ENCODE data around the gene RCN1. TPM values are rescaled to one million over a fixed set of nuclear protein-coding genes. Genes with fewer than 3 reads are reported as not detected.

Gene RCN1
- total and polyA plus RNA-seq, 11 donors = 14.4 to 76.5 (median 25.3) TPM

- DNase-seq (no peak), ATAC-seq (no peak)
- Histone ChIP-seq H3K27ac (no peak overlapping the region), H3K4me1 (no peaks in the 10 kb centered on the region), H3K9me3 (no peaks in the 10 kb centered on the region), H3K36me3 (peaks cover 0 to 8% (median 3%) of the 10 kb centered on the region in 9 donors), H3K4me3 (no peak overlapping the region), H3K27me3 (peaks cover 0 to 8% (median 0%) of the 10 kb centered on the region in 9 donors)
- intact Hi-C loops (cut with DNase I) = no loop called here
- TF ChIP-seq POLR2A (IDR thresholded peaks at IDR 0.05) (no peak), CTCF (IDR thresholded peaks at IDR 0.05) (no peak)
- WGBS, 4 donors = 82 to 93% (median 87%) methylated on average over 3 of the region's 3 CpGs
These were observed 19.9 kb downstream of the RCN1 start for GRCh38 chr11:32110795-32111194.

GRCh38 chr11:32113200-32113919, 22.5 kb downstream of the RCN1 start:
- DNase-seq = no peak
- no peaks in the 10 kb centered on the region for H3K36me3 ChIP-seq
- H3K27ac ChIP-seq = no peak overlapping the region
- ATAC-seq = no peak
- H3K27me3 ChIP-seq = peaks cover 0 to 8% (median 0%) of the 10 kb centered on the region in 9 donors
- no peak overlapping the region for H3K4me3 ChIP-seq
- H3K9me3 ChIP-seq = no peaks in the 10 kb centered on the region
- no peaks in the 10 kb centered on the region for H3K4me1 ChIP-seq
- 53 to 66% (median 61%) methylated on average over 10 of the region's 10 CpGs for WGBS, 4 donors
- intact Hi-C loops (cut with DNase I) = no loop called here
- no peak for TF ChIP-seq POLR2A (IDR thresholded peaks at IDR 0.05)
- TF ChIP-seq CTCF (IDR thresholded peaks at IDR 0.05) = no peak

- intact Hi-C loops (cut with DNase I) = no loop called here
- TF ChIP-seq CTCF (IDR thresholded peaks at IDR 0.05) = no peak
- TF ChIP-seq POLR2A (IDR thresholded peaks at IDR 0.05) = no peak
- Histone ChIP-seq H3K27me3 (peaks cover 0 to 8% (median 0%) of the 10 kb centered on the region in 9 donors), H3K27ac (no peak overlapping the region), H3K4me3 (no peak overlapping the region), H3K9me3 (no peaks in the 10 kb centered on the region), H3K36me3 (no peaks in the 10 kb centered on the region), H3K4me1 (no peaks in the 10 kb centered on the region)
- 71 to 97% (median 91%) methylated on average over 2 of the region's 2 CpGs for WGBS, 4 donors
- DNase-seq = no peak
- ATAC-seq = no peak
These were observed 23.0 kb downstream of the RCN1 start for GRCh38 chr11:32113920-32114203.

GRCh38 chr11:32115446-32115845, 24.6 kb downstream of the RCN1 start:
- intact Hi-C loops (cut with DNase I) = no loop called here
- ATAC-seq (no peak), DNase-seq (no peak)
- H3K9me3 ChIP-seq = no peaks in the 10 kb centered on the region
- peaks cover 0 to 8% (median 0%) of the 10 kb centered on the region in 9 donors for H3K27me3 ChIP-seq
- TF ChIP-seq POLR2A (IDR thresholded peaks at IDR 0.05) (no peak), CTCF (IDR thresholded peaks at IDR 0.05) (no peak)
- H3K4me3 ChIP-seq = no peak overlapping the region
- 63 to 68% (median 66%) methylated on average over 5 of the region's 5 CpGs for WGBS, 4 donors
- H3K27ac ChIP-seq = no peak overlapping the region
- H3K36me3 ChIP-seq = no peaks in the 10 kb centered on the region
- H3K4me1 ChIP-seq = no peaks in the 10 kb centered on the region

Measured in heart left ventricle (tissue), 16 donors.